HG02623 (cell line): Measurements from ENCODE around the gene KLHL21.
A peak's percentile ranks its signal among the peaks of the same experiment; 100 is the strongest.

Source experiments
- ATAC-seq: cut with Tn5 transposase; IDR thresholded peaks from one replicate; pipeline ENCODE4 v1.9.1; 2021; ENCODE audit warnings: moderate library complexity; ENCODE audit not compliant: unreplicated experiment

KLHL21 gene

GRCh38 chr1:6625584-6626149 is 23.0 kb upstream of the KLHL21 start:
- peak; percentile 20 for ATAC-seq

- ATAC-seq = peak; percentile 78
Observed at GRCh38 chr1:6624710-6625583, 22.3 kb upstream of the KLHL21 start, which contains the start of gene THAP3. Gene THAP3 (plus strand): TSS chr1:6624868. CDS start chr1:6625219, 351 bp downstream.

DNA sequence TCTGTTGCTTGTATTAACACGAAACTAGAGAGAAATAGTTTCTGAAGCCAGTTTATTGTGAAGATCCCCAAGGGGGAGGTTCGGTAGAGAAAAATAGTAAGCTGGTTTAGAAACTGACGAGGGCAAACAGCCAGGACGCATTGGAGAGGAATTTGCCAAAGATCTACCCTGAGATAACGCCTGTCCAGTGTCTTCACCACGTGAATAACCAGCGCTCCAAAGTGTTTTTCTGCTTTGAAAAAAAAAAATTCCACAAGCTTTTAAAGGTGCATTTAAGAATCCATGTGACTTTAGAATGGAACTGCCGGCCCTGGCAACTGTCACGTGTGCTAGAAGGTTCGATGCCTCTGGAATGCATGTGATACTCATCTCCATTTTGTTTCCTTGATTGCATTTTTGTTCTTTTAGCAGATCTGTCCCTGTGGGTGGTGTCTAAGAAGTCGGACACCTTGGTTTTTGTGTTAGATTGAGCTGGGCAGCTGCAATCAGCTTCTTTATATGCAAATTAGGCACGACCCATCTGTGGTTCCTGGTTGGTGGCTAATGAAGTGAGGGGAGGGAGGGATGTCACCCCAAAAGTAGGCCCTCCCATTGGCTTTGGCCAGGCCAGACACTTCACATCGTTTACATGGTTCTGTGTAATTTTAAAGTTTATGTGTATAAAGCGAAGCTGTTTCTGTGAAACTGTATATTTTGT is 20.7 kb upstream of the KLHL21 start:
- ATAC-seq = no peak

- ATAC-seq = no peak
Observed at GRCh38 chr1:6622396-6623152, 19.9 kb upstream of the KLHL21 start.

DNA sequence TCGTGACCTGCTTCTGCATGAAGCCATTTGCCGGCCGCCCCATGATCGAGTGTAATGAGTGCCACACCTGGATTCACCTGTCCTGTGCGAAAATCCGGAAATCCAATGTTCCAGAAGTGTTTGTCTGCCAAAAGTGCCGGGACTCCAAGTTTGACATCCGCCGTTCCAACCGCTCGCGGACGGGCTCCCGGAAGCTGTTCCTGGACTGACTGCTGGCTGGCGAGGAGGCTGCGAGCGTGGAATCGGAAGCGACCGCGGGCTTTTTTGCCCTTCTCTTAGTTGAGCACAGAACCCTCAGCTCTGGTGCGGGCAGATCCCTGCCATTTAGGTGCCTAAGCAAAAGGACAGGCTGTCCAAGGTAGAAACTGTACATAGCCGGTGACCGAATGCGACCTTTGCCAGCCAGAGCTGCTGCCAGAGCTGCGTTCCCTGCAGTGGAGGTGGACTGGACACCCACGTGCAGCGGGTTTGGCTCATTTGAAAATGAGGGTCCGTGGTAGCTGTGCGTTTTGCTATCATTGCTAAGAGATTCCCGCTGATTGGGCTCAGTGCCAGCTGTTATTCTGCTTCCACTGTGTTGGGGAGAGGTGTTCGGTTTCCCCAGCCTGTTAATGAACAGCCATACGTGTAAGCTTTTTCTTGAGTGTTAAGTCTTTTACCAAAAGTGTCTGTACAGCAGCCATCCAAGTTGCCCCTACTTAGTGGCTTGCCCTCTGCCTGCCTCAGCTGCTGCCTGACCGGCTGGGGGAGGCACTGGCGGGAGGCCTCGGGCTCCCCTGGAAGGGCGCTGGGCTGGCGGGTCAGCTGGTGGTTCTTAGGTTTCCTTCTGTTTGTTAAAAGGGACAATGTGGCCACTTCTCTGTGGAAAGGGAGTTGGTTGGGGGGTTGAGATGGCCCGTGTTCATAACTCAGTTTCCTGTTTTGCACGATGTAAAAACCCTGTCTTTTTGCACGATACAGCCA is 19.0 kb upstream of the KLHL21 start:
- ATAC-seq = no peak

DNA sequence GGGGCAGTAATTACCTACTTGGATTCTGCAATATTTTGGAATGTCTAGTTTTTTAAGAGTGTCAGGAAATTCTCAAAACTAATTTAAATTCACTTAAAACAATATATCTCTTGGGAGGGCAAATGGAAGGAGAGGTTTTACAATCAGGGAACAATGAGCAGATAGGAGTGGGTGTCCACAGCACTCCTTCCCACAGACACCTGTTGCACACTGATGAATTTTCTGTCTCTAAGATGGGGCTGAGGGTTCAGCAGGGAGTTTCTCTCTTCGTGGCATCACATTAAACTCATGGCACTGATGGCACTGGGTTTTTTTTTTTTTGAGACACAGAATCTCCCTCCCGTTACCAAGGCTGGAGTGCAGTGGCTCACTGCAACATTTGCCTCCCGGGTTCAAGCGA is 16.4 kb upstream of the KLHL21 start:
- ATAC-seq = no peak

DNA sequence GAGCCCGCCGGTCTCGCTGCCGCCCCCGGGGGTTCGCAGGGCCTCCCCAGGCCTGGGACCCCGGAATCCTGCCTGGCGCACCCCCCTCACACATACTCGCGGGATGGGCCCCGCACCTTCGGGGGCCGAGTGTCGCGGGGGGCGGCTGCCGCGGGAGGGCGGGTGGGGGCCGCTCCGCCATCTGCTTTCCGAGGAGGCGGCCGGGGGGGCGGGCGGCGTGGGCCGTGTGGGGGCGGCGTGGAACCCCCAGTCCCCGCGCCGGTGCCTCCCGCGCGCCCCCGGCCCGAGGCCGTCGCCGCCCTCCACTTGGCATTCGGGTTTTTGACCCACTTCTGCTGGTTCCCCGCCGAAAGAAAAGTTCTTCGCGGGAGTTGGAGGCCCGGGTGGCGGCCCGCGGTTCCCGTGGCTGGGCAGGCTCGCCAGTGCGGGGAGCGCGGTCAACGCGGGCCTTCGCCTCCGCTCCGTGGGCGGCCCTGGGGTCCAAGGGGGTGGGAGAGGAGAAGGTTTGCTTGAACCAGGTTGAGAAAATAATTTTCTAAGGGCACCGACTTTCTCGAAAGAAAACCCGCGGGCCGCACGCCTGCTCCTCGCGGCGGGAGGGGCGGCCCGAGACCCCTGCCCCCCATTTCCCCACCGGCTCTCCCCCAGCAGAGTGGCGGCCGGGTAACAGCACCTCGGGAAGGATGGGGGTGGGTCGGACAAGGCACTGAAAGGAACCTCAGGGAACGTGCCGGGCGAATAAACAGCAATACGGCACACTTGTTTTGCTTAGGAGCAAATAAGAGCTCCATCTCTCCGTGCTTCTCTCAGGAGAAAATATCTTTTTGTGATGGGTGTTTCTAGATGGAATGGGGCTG is 12.5 kb upstream of the KLHL21 start:
- no peak for ATAC-seq

- ATAC-seq = no peak
Observed at GRCh38 chr1:6614019-6614928, 11.6 kb upstream of the KLHL21 start.

DNA sequence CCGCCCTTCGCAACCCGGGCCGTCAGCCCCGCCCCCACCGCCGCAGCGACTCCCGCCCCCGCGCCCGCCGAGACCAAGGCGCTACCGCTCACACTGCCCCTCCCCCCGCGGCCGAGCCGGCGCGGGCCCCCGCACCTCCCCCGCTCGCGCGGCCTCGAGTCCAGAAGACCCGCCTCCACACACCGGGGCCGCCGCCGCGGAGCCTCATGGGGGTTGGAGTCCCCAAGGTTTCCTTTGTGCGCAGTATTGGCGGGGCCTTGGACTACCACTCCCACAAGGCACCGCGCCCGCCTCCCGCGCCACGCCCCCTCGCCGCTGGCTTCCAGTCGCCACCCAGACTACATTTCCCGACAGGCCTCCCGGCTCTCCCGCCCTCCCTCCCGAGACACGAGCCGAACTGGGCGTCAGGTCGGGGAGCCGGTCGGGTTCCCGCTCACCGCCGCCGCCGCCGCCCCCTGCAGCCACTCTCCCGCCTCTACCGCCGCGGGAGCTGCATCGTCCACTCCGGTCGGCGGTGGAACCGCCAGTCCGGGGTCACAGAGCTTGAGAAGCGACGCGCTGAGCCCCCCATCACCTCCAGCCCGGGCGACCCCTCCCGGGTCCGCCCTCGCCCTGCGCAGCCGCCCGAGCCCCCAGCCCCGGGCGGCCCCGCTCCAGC is 10.8 kb upstream of the KLHL21 start, which contains the start of gene PHF13:
PHF13 (plus strand) TSS at position 371 of the 658 bp plus-strand sequence. CDS start 336 bp downstream, outside the sequence.
- ATAC-seq = peak; percentile 84

DNA sequence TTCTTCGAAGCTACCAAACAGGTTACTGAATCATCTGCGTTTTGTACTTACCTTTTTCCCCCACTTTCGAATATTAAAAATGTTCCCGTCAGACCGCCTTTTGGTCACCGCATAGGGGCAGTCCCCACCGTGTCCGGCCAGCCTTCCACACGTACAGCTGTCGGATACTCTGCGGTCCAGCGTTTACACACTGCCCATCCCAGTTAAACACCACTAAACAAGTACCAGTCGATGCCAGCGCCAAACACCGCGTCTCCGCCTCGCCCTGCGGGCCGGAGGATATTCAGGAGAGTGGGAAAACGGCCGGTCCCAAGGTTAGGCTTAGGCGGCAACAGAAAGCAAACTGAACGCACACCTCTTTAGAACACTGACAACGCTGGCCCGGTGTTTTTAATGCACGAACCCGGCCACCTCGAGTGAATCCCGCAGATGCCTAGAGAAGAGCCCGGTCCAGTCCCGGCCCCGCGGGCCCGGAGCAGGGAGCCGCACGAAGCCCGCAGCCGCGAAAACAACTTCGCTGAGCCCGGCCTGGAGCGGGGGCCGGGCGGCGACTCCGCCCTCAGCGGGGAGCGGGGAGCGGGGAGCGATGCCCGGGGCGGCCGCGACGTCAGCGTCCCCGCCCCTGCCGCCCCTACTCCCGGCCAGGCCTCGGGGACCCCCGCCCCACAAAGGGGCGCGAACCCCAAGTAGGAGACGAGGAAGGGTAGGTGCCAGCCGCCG is 10.1 kb upstream of the KLHL21 start:
- no peak for ATAC-seq

GRCh38 chr1:6603915-6604558 is 1.4 kb upstream of the KLHL21 start:
- no peak for ATAC-seq

DNA sequence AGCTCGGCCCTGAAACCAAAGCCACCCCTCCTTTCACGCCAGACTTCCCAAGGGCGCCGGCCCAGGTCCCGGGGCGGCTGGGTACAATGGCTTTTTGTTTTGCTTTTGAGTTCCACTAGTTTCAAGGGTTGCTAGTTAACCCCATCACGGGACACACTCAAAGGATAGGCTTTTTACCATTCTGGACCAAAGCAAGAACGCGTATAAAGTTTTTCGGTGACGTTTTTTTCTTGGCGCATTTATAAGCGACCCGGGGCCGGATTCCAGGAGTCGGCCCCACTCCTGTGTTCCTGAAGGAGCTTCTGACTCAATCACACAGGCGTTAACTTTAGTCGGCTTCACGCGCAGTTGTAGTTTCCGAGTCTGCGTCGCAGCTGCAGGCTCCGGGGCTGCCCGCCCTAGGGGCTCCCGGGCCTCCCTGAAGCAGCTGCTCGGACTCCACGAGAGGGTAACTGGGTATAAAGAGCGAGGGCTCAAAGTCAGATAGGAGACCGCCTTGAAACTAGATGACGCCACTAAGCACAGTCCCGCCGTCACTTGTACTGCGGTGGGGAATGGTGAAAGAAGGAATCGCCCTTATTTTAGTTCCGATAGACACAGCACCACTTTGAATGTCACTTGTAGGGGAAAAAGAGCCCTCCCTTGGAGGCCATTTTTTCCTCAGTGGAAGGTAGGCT is 707 bp upstream of the KLHL21 start:
- ATAC-seq = peak; percentile 12

DNA sequence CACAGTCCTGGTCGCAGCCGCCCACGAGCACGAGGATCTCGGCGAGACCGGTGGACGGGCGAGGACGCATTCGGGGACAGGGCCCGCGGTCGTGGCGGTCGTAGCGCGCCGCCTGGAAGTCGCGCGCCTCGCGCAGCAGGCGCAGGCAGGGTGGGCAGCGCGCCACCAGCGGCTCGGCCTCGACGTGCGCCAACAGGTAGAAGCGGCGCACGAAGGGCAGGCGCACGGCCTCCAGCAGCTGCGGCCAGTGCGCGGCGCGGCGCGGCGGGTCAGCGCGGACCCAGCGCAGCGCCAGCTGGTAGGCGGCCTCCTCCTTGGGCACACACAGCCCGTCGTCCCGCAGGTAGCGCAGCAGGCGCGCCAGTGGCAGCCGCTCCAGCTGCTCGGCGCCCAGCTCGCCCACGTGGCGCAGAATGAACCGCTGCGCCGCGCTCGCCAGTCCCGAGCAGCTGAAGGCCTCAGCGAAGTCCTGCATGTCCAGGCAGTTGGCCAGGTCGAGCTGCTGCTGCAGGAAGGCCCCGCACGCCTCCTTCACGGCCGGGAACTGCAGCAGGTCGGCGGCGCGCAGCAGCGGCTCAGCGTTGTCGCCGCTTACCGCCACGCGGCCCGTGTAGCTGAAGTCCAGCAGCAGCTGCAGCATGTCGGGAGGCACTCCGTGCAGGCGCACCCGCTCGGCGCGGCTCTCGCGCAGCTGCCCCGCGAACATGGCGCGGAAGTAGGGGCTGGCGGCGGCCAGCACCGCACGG is 573 bp downstream of the KLHL21 start:
- peak; percentile 17 for ATAC-seq

- peak; percentile 28 for ATAC-seq
Observed at GRCh38 chr1:6601049-6601922, 1.4 kb downstream of the KLHL21 start.
